GM12892 (cell line): ENCODE results near the gene SCAF8.

Source experiments
- DNase-seq: peaks from one replicate; pipeline ENCODE4 v3.0.0; 2011; ENCODE audit not compliant: insufficient read length
- FAIRE-seq: peaks from 2 replicates; lab custom pipeline; 2011; peaks lifted over from hg19 to GRCh38; lab: Jason Lieb, UNC
- POLR2A ChIP-seq: IDR thresholded peaks from 2 replicates; pipeline ENCODE4 v1.6.1; 2011; ENCODE audit warnings: low read depth, low read length, control low read depth
- POLR2AphosphoS5 ChIP-seq: IDR thresholded peaks from 2 replicates; pipeline ENCODE4 v1.6.1; 2011; ENCODE audit warnings: low read depth, low read length, control low read depth
- TAF1 ChIP-seq: IDR thresholded peaks from 2 replicates; pipeline ENCODE4 v1.6.1; 2011; ENCODE audit warnings: low read depth, mild to moderate bottlenecking, control low read depth, low read length, borderline replicate concordance

The SCAF8 gene

GRCh38 chr6:154822947-154823558 is 89.8 kb downstream of the SCAF8 start:
- no peak for FAIRE-seq
- DNase-seq = no peak
- TF ChIP-seq POLR2AphosphoS5 (no peak), POLR2A (no peak), TAF1 (no peak)

GRCh38 chr6:154824076-154824475 is 90.9 kb downstream of the SCAF8 start:
- no peak for FAIRE-seq
- DNase-seq = no peak
- TF ChIP-seq TAF1 (no peak), POLR2AphosphoS5 (no peak)

- no peak for FAIRE-seq
- no peak for TF ChIP-seq POLR2A
- no peak for TF ChIP-seq TAF1
- no peak for TF ChIP-seq POLR2AphosphoS5
- no peak for DNase-seq
Observed at GRCh38 chr6:154829970-154830369, 96.8 kb downstream of the SCAF8 start.

- TF ChIP-seq POLR2AphosphoS5 = no peak
- TF ChIP-seq POLR2A = no peak
- no peak for TF ChIP-seq TAF1
- FAIRE-seq (no peak), DNase-seq (no peak)
Observed at GRCh38 chr6:154830771-154831170, 97.6 kb downstream of the SCAF8 start.

- TF ChIP-seq TAF1 (no peak), POLR2A (no peak)
- DNase-seq (no peak), FAIRE-seq (no peak)
Observed at GRCh38 chr6:154835307-154835706, 102.1 kb downstream of the SCAF8 start.

GRCh38 chr6:154839546-154839945 is 106.3 kb downstream of the SCAF8 start:
- TF ChIP-seq TAF1 (no peak), POLR2AphosphoS5 (no peak), POLR2A (no peak)
- DNase-seq = no peak
- no peak for FAIRE-seq

GRCh38 chr6:154840363-154840762 is 107.1 kb downstream of the SCAF8 start:
- no peak for FAIRE-seq
- TF ChIP-seq POLR2A (no peak), TAF1 (no peak), POLR2AphosphoS5 (no peak)
- DNase-seq = no peak

GRCh38 chr6:154841109-154841508 is 107.9 kb downstream of the SCAF8 start:
- no peak for DNase-seq
- peak; percentile 24 for FAIRE-seq
- no peak for TF ChIP-seq POLR2A
- no peak for TF ChIP-seq POLR2AphosphoS5
- TF ChIP-seq TAF1 = no peak

- TF ChIP-seq TAF1 = no peak
- no peak for TF ChIP-seq POLR2AphosphoS5
- no peak for TF ChIP-seq POLR2A
- DNase-seq = no peak
- FAIRE-seq = no peak
Observed at GRCh38 chr6:154842833-154843232, 109.6 kb downstream of the SCAF8 start.

GRCh38 chr6:154847318-154847717 is 114.1 kb downstream of the SCAF8 start:
- no peak for FAIRE-seq
- TF ChIP-seq POLR2AphosphoS5 (no peak), TAF1 (no peak), POLR2A (no peak)
- DNase-seq = no peak

- DNase-seq (no peak), FAIRE-seq (no peak)
- TF ChIP-seq POLR2A = no peak
- TF ChIP-seq TAF1 = no peak
- no peak for TF ChIP-seq POLR2AphosphoS5
Observed at GRCh38 chr6:154848580-154848979, 115.4 kb downstream of the SCAF8 start.

- TF ChIP-seq POLR2A (no peak), TAF1 (no peak), POLR2AphosphoS5 (no peak)
- FAIRE-seq (no peak), DNase-seq (no peak)
Observed at GRCh38 chr6:154849475-154849874, 116.3 kb downstream of the SCAF8 start.

GRCh38 chr6:154852687-154853086 is 119.5 kb downstream of the SCAF8 start:
- TF ChIP-seq POLR2AphosphoS5 = no peak
- no peak for TF ChIP-seq TAF1
- TF ChIP-seq POLR2A = no peak

GRCh38 chr6:154857529-154857928 is 124.3 kb downstream of the SCAF8 start:
- FAIRE-seq (no peak), DNase-seq (no peak)
- TF ChIP-seq POLR2AphosphoS5 = no peak
- TF ChIP-seq POLR2A = no peak
- TF ChIP-seq TAF1 = no peak

More at GRCh38 chr6:154852687-154853086, 119.5 kb downstream of the SCAF8 start:
- DNase-seq (no peak), FAIRE-seq (no peak)
